ENCODE data around the gene PPL.

GRCh38 chr16:4926928-4927327 lies 10.0 kb downstream of the PPL start:
- TF ChIP-seq CTCF (conservative IDR thresholded peaks at IDR 0.05; ENCODE audit: low read depth, low read length) (no peak), EZH2 (IDR thresholded peaks at IDR 0.05; ENCODE audit: borderline replicate concordance, low read depth, low read length, poor library complexity, severe bottlenecking) (no peak)
